H1 (cell line): ENCODE results near the gene ABHD16B.

Source experiments
- EP300 ChIP-seq, 2 experiments: IDR thresholded peaks; 1 replicate in 1 of 2; 2 replicates in 1 of 2; pipeline ENCODE4 v1.6.1; 2011 to 2012; ENCODE audit warnings: low read depth in 2 of 2, low read length in 2 of 2, mild to moderate bottlenecking in 2 of 2, borderline replicate concordance in 1 of 2, inconsistent platforms in 1 of 2, moderate library complexity in 1 of 2
- MAFK ChIP-seq: IDR thresholded peaks from 2 replicates; pipeline ENCODE4 v1.6.1; 2012; ENCODE audit warnings: low read depth, mild to moderate bottlenecking, improper control_type of control experiment, low read length
- POLR2A ChIP-seq, 2 experiments: IDR thresholded peaks; 1 replicate in 1 of 2; 2 replicates in 1 of 2; pipeline ENCODE4 v1.6.1; 2011; ENCODE audit warnings: low read depth in 2 of 2, low read length in 2 of 2, mild to moderate bottlenecking in 2 of 2; ENCODE audit errors: control extremely low read depth in 1 of 2
- RNF2 ChIP-seq: fragments of 200-900, 300-1000 bp; sonication (generic); IDR thresholded peaks from 2 replicates; pipeline ENCODE4 v1.7.1; 2016; ENCODE audit warnings: borderline replicate concordance, low read depth, mild to moderate bottlenecking, antibody characterized with exemption, low read length; ENCODE audit not compliant: poor library complexity, severe bottlenecking; ENCODE audit errors: missing control alignments
- SIN3A ChIP-seq, 2 experiments: IDR thresholded peaks in 1 of 2; conservative IDR thresholded peaks in 1 of 2; 2 replicates each; pipeline ENCODE4 v1.6.1; 2011 to 2012; ENCODE audit warnings: low read length in 2 of 2, improper control_type of control experiment in 1 of 2, low read depth in 1 of 2, mild to moderate bottlenecking in 1 of 2
- TAF7 ChIP-seq: optimal IDR thresholded peaks from 2 replicates; pipeline ENCODE3; 2011; ENCODE audit warnings: low read depth, mild to moderate bottlenecking, inconsistent platforms, low read length, moderate library complexity, borderline replicate concordance
- YY1 ChIP-seq: IDR thresholded peaks from 2 replicates; pipeline ENCODE4 v1.6.1; 2011; ENCODE audit warnings: low read depth, mild to moderate bottlenecking, low read length
- TF ChIP-seq, protein P1 (sequence below), 3 experiments: IDR thresholded peaks; 1 replicate in 2 of 3; 2 replicates in 1 of 3; pipeline versions ENCODE4 v1.5.1 to v1.6.1; 2011; ENCODE audit warnings: low read length in 3 of 3, mild to moderate bottlenecking in 3 of 3, inconsistent platforms in 2 of 3, low read depth in 1 of 3, moderate library complexity in 1 of 3; ENCODE audit not compliant: insufficient read depth in 1 of 3; ENCODE audit errors: control extremely low read depth in 1 of 3
- TF ChIP-seq, protein P2 (sequence below): IDR thresholded peaks from 2 replicates; pipeline ENCODE4 v1.6.1; 2012; ENCODE audit warnings: low read length, inconsistent platforms

DNA sequence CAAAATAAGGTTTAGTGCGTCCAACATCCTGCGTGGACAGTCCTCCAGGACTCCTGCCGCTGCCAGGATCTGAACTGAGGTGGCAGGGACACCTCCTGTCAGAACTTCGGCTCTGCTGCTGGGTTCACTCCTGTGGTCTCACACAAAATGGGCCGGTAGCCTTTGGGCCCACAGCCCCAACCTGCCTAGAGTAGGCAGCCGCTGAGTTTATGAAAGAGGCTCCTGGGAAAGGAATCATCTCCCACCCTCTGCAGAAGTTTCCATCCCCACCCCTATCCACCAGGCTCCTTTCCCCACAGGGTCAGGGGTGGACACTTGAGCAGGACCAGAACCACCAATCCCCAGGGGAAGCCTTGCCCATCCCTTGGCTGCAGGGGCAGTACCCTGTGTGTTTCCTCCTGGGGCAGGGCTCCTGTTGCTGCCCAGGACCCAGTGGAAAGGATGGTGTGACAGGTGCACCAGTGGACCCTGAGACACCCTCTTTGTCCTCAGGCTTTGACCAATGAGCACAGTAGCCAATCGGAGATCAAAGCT, 2.1 kb upstream of the ABHD16B start:
- TF ChIP-seq, protein P1, sequence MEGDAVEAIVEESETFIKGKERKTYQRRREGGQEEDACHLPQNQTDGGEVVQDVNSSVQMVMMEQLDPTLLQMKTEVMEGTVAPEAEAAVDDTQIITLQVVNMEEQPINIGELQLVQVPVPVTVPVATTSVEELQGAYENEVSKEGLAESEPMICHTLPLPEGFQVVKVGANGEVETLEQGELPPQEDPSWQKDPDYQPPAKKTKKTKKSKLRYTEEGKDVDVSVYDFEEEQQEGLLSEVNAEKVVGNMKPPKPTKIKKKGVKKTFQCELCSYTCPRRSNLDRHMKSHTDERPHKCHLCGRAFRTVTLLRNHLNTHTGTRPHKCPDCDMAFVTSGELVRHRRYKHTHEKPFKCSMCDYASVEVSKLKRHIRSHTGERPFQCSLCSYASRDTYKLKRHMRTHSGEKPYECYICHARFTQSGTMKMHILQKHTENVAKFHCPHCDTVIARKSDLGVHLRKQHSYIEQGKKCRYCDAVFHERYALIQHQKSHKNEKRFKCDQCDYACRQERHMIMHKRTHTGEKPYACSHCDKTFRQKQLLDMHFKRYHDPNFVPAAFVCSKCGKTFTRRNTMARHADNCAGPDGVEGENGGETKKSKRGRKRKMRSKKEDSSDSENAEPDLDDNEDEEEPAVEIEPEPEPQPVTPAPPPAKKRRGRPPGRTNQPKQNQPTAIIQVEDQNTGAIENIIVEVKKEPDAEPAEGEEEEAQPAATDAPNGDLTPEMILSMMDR (IDR thresholded peaks at IDR 0.05; ENCODE audit: control extremely low read depth in 1 of 3, insufficient read depth in 1 of 3, low read depth in 1 of 3, low read length in 3 of 3), result no peak
- TF ChIP-seq SIN3A (conservative IDR thresholded peaks at IDR 0.05 in 1 of 2, IDR thresholded peaks at IDR 0.05 in 1 of 2; ENCODE audit: low read depth in 1 of 2, low read length in 2 of 2), result no peak
- no peak for TF ChIP-seq POLR2A (IDR thresholded peaks at IDR 0.05; ENCODE audit: control extremely low read depth in 1 of 2, low read depth in 2 of 2, low read length in 2 of 2)
- no peak for TF ChIP-seq YY1
- no peak for TF ChIP-seq MAFK
- TF ChIP-seq EP300 (IDR thresholded peaks at IDR 0.05; ENCODE audit: borderline replicate concordance in 1 of 2, low read depth in 2 of 2, low read length in 2 of 2), result no peak
- TF ChIP-seq TAF7, result no peak
- TF ChIP-seq, protein P2, sequence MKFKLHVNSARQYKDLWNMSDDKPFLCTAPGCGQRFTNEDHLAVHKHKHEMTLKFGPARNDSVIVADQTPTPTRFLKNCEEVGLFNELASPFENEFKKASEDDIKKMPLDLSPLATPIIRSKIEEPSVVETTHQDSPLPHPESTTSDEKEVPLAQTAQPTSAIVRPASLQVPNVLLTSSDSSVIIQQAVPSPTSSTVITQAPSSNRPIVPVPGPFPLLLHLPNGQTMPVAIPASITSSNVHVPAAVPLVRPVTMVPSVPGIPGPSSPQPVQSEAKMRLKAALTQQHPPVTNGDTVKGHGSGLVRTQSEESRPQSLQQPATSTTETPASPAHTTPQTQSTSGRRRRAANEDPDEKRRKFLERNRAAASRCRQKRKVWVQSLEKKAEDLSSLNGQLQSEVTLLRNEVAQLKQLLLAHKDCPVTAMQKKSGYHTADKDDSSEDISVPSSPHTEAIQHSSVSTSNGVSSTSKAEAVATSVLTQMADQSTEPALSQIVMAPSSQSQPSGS, result no peak
- TF ChIP-seq RNF2, result no peak
